HepG2 (cell line): ENCODE data around the gene ACTR1B. TPM values are rescaled to one million over a fixed set of nuclear protein-coding genes. Genes with fewer than 3 reads are reported as not detected.
A peak's percentile ranks its signal among the peaks of the same experiment; 100 is the strongest.

Experiments
- DNMT1 ChIP-seq: sonication (generic); formaldehyde crosslinking; IDR thresholded peaks from 2 replicates; pipeline ENCODE4 v1.5.1; 2020; ENCODE audit warnings: mild to moderate bottlenecking, missing genetic modification reagents
- ETV5 ChIP-seq: IDR thresholded peaks from 2 replicates; pipeline ENCODE4 v1.6.1; 2018; ENCODE audit warnings: missing biosample characterization, missing genetic modification reagents, inconsistent platforms, borderline replicate concordance
- GZF1 ChIP-seq: sonication (generic); formaldehyde crosslinking; IDR thresholded peaks from 2 replicates; pipeline ENCODE4 v1.5.1; 2020; ENCODE audit warnings: mild to moderate bottlenecking, missing genetic modification reagents
- KDM3A ChIP-seq: IDR thresholded peaks from 2 replicates; pipeline ENCODE4 v1.6.1; 2018; ENCODE audit warnings: low read depth, missing compliant biosample characterization
- NR2F6 ChIP-seq, 2 experiments: IDR thresholded peaks; 2 replicates each; pipeline ENCODE4 v1.6.1; 2016; ENCODE audit warnings: antibody characterized with exemption in 1 of 2, mild to moderate bottlenecking in 1 of 2
- SRSF4 ChIP-seq: fragments of 200-400 bp; formaldehyde crosslinking; IDR thresholded peaks from one replicate; pipeline ENCODE4 v1.6.1; 2018; ENCODE audit warnings: mild to moderate bottlenecking, low read depth, low read length, moderate library complexity; ENCODE audit not compliant: poor library complexity, severe bottlenecking
- SYNCRIP ChIP-seq: fragments of 200-400 bp; formaldehyde crosslinking; IDR thresholded peaks from 2 replicates; pipeline ENCODE4 v1.6.1; 2018; ENCODE audit warnings: mild to moderate bottlenecking, low read depth, low read length; ENCODE audit not compliant: insufficient read depth
- TCF7 ChIP-seq: sonication (generic); IDR thresholded peaks from 2 replicates; pipeline ENCODE4 v1.6.1; 2016; ENCODE audit warnings: antibody characterized with exemption, low read depth
- TFDP2 ChIP-seq: sonication (generic); formaldehyde crosslinking; IDR thresholded peaks from 2 replicates; pipeline ENCODE4 v1.4.0; 2020; ENCODE audit warnings: missing genetic modification reagents
- TFE3 ChIP-seq: IDR thresholded peaks from 2 replicates; pipeline ENCODE4 v1.6.1; 2016
- YY1 ChIP-seq: IDR thresholded peaks from 2 replicates; pipeline ENCODE4 v1.6.1; 2011; ENCODE audit warnings: low read length, low read depth, moderate library complexity, mild to moderate bottlenecking; ENCODE audit not compliant: insufficient read depth, insufficient replicate concordance
- ZBTB42 ChIP-seq: sonication (generic); formaldehyde crosslinking; IDR thresholded peaks from 2 replicates; pipeline ENCODE4 v1.5.0; 2020; ENCODE audit warnings: mild to moderate bottlenecking, missing genetic modification reagents
- ZMAT5 ChIP-seq: sonication (generic); formaldehyde crosslinking; IDR thresholded peaks from 2 replicates; pipeline ENCODE4 v1.5.0; 2020; ENCODE audit warnings: mild to moderate bottlenecking, low read depth, missing genetic modification reagents, borderline replicate concordance
- ZNF362 ChIP-seq: sonication (generic); formaldehyde crosslinking; IDR thresholded peaks from 2 replicates; pipeline ENCODE4 v1.4.0; 2020; ENCODE audit warnings: missing genetic modification reagents, mild to moderate bottlenecking, borderline replicate concordance
- ZNF407 ChIP-seq: sonication (generic); formaldehyde crosslinking; IDR thresholded peaks from one replicate; pipeline ENCODE4 v1.5.1; 2020; ENCODE audit warnings: mild to moderate bottlenecking, missing genetic modification reagents; ENCODE audit errors: not compliant biosample characterization
- ZNF740 ChIP-seq: sonication (generic); formaldehyde crosslinking; IDR thresholded peaks from 2 replicates; pipeline ENCODE4 v1.4.0; 2020; ENCODE audit warnings: missing genetic modification reagents
- polyA plus RNA-seq, 8 experiments: library from polyadenylated mRNA; depleted of rRNA in 3 of 8; stranded (reverse) in 7 of 8; unstranded in 1 of 8; fragments of >200 nt; fragmentation: Illumina TruSeq in 4 of 8; extraction: Trizol in 4 of 8; gene quantifications; 2 replicates each; pipeline versions ENCODE4 v1.2.1 to v1.2.3, GENCODE V29; 2011 to 2016; ENCODE audit warnings: low read depth in 4 of 8, missing spikeins in 1 of 8, mixed read lengths in 1 of 8; ENCODE audit not compliant: insufficient read depth in 1 of 8
- total RNA-seq, 5 experiments: library from RNA; depleted of rRNA; stranded (reverse); fragments of >200 nt; fragmentation: Illumina TruSeq; extraction: Trizol; gene quantifications; 2 replicates each; pipeline ENCODE4 v1.2.3, GENCODE V29; 2016; ENCODE audit warnings: low read depth in 1 of 5

The ACTR1B gene
- total and polyA plus RNA-seq, 2 of the 13 experiments (the other 11 are each of a cell fraction or from before 2014, with no cell fraction given) = 61.7 to 76.7 TPM

GRCh38 chr2:97645112-97645694, 18.6 kb downstream of the ACTR1B start (continued):
- TF ChIP-seq GZF1 (no peak), SRSF4 (no peak), ZNF407 (no peak), NR2F6 (IDR thresholded peaks at IDR 0.05) (no peak), NR2F6 (CRISPR knock-in tag; IDR thresholded peaks at IDR 0.05) (no peak), ETV5 (CRISPR knock-in tag) (no peak), TFDP2 (no peak), TCF7 (no peak), ZMAT5 (CRISPR knock-in tag) (no peak), DNMT1 (no peak), TFE3 (CRISPR knock-in tag) (no peak), SYNCRIP (no peak), ZBTB42 (CRISPR knock-in tag) (no peak), ZNF362 (peak; percentile 39; the same call in 1 of the 2 replicates), KDM3A (CRISPR knock-in tag) (no peak), ZNF740 (no peak), YY1 (no peak)
